ENCODE data around the gene CAMTA1. TPM values are rescaled to one million over a fixed set of nuclear protein-coding genes. Genes with fewer than 3 reads are reported as not detected.

The CAMTA1 gene
- total RNA-seq, 1 experiment from 2014 or later, result 69.5 TPM

DNA sequence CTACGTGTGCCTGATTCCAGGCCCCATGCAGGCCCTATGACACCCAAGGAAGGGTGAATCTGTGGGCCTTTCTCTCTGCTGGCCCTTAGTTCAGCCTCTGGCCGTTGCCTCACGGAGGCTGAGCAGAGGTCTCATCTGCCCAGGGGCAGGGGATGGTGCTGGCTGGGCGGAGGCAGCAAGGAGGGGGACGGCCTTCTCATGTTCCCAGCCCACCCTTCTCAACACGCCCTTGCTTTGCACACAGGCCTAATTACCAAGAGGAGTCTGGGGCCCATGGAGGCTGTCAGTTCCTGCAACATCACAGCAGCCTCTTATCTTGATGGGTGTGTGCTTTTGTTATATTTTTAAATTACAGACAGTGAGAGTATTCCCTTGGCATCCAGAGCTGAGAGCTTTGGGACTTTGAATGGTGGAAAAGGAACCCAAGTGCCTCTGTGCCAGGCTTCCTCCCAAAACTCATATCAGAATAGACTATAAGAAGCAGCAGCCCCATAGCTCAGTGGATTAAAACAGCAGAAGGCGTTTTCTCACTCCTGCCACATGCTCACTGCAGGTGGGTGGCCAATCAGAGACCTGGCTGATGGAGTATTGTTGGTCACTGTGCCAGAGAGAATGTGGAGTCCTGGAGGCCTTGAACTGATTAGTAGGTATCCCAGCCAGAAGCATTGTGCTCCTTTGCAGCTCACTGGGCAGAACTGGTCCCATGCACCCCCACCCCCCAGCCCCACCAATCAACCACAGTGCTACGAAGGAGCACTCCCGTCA, 164.9 kb downstream of the CAMTA1 start:
- no peak overlapping the region for H3K4me2 ChIP-seq (ENCODE audit: low read length)
- ChIA-PET POLR2A (no interaction called here), CTCF (no interaction called here), RAD21 (ENCODE audit: low non-redundant PET in 1 of 2, low total read pairs in 2 of 2, uncharacterized antibody in 2 of 2, unreplicated experiment in 2 of 2) (no interaction called here)
- no peaks in the 10 kb centered on the region for H4K20me1 ChIP-seq (ENCODE audit: insufficient read depth)
- no peaks in the 10 kb centered on the region for H3K9me2 ChIP-seq (ENCODE audit: insufficient read depth)
- H3K4me3 ChIP-seq (replicated peaks in 1 of 2; ENCODE audit: low read depth in 1 of 2, low read length in 2 of 2), result no peak overlapping the region
- peaks cover 0 to 2% of the 10 kb centered on the region in 2 experiments; a peak in 1 of 4 replicates for H3K4me1 ChIP-seq (ENCODE audit: control insufficient read depth in 1 of 2, insufficient read depth in 2 of 2, low read length in 2 of 2)
- DNase-seq (ENCODE audit: low read depth, low spot score), result no peak
- H3K27ac ChIP-seq (ENCODE audit: low read depth, low read length), result no peak overlapping the region
- BruUV-seq (replicated peaks), result no TSS peak
- H3K9me3 ChIP-seq (ENCODE audit: control insufficient read depth in 1 of 2, insufficient read depth in 1 of 2, low read depth in 1 of 2, low read length in 2 of 2), result no peaks in the 10 kb centered on the region
- H3K36me3 ChIP-seq (ENCODE audit: control insufficient read depth in 1 of 2, insufficient read depth in 2 of 2, low read length in 2 of 2), result no peaks in the 10 kb centered on the region
- TF ChIP-seq EGR1 (IDR thresholded peaks at IDR 0.05; ENCODE audit: low read depth) (no peak), EZH2 (IDR thresholded peaks at IDR 0.05) (no peak), POLR2AphosphoS5 (IDR thresholded peaks at IDR 0.05; ENCODE audit: low read depth, low read length) (no peak), ZNF274 (IDR thresholded peaks at IDR 0.05; ENCODE audit: low read depth, low read length) (no peak), POLR2A (IDR thresholded peaks at IDR 0.05; ENCODE audit: borderline replicate concordance, extremely low read depth, insufficient read depth, insufficient read length) (no peak), JUND (IDR thresholded peaks at IDR 0.05) (no peak), RAD21 (IDR thresholded peaks at IDR 0.05; ENCODE audit: low read depth) (no peak), FOSL1 (IDR thresholded peaks at IDR 0.05; ENCODE audit: low read depth) (no peak), CEBPB (IDR thresholded peaks at IDR 0.05; ENCODE audit: low read depth) (no peak)
- TF ChIP-seq, protein P1, sequence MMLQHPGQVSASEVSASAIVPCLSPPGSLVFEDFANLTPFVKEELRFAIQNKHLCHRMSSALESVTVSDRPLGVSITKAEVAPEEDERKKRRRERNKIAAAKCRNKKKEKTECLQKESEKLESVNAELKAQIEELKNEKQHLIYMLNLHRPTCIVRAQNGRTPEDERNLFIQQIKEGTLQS (IDR thresholded peaks at IDR 0.05), result no peak
- TF ChIP-seq, protein P2, sequence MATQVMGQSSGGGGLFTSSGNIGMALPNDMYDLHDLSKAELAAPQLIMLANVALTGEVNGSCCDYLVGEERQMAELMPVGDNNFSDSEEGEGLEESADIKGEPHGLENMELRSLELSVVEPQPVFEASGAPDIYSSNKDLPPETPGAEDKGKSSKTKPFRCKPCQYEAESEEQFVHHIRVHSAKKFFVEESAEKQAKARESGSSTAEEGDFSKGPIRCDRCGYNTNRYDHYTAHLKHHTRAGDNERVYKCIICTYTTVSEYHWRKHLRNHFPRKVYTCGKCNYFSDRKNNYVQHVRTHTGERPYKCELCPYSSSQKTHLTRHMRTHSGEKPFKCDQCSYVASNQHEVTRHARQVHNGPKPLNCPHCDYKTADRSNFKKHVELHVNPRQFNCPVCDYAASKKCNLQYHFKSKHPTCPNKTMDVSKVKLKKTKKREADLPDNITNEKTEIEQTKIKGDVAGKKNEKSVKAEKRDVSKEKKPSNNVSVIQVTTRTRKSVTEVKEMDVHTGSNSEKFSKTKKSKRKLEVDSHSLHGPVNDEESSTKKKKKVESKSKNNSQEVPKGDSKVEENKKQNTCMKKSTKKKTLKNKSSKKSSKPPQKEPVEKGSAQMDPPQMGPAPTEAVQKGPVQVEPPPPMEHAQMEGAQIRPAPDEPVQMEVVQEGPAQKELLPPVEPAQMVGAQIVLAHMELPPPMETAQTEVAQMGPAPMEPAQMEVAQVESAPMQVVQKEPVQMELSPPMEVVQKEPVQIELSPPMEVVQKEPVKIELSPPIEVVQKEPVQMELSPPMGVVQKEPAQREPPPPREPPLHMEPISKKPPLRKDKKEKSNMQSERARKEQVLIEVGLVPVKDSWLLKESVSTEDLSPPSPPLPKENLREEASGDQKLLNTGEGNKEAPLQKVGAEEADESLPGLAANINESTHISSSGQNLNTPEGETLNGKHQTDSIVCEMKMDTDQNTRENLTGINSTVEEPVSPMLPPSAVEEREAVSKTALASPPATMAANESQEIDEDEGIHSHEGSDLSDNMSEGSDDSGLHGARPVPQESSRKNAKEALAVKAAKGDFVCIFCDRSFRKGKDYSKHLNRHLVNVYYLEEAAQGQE (IDR thresholded peaks at IDR 0.05; ENCODE audit: low read depth), result no peak
- H3K9ac ChIP-seq (ENCODE audit: low read length), result no peak overlapping the region
- H3K27me3 ChIP-seq (ENCODE audit: insufficient read depth, low read length), result no peaks in the 10 kb centered on the region
- ATAC-seq, result no peak
- intact Hi-C loops (cut with micrococcal nuclease), result no loop called here
- H2AFZ ChIP-seq (ENCODE audit: low read depth, low read length, poor library complexity, severe bottlenecking), result no peak overlapping the region
- no peaks in the 10 kb centered on the region for H3K79me2 ChIP-seq (ENCODE audit: insufficient read depth, low read length)

All from HCT116 (cell line).